CD4-positive, alpha-beta T cell (primary cell): ENCODE results near the gene ANO8. TPM values are rescaled to one million over a fixed set of nuclear protein-coding genes. Genes with fewer than 3 reads are reported as not detected.

Source experiments
- ATAC-seq: fragments of 200-7000 bp; cut with Tn5 transposase; one replicate; pipeline ENCODE4 v1.10.0; 2022; ENCODE audit warnings: mild to moderate bottlenecking; ENCODE audit not compliant: poor library complexity
- CTCF ChIA-PET: fragments of 350-600 bp; sonication (Branson Sonifier 250); formaldehyde crosslinking; loops from one replicate; lab custom pipeline; 2021; ENCODE audit warnings: antibody characterized with exemption, inconsistent platforms; lab: Charles Lee
- POLR2A ChIA-PET: fragments of 350-600 bp; sonication (Branson Sonifier 250); formaldehyde crosslinking; loops from one replicate; lab custom pipeline; 2021; ENCODE audit warnings: antibody characterized with exemption, inconsistent platforms; lab: Charles Lee
- DNase-seq, 14 experiments: peaks; one replicate each; pipeline ENCODE4 v3.0.0-alpha.2; 2013 to 2020; ENCODE audit warnings: mixed read lengths in 2 of 14
- H3K27ac ChIP-seq, 2 donors: one replicate each; pipeline versions ENCODE4 v1.5.1 to v1.7.0; 2013; ENCODE audit warnings: low read length in 2 of 2, low read depth in 1 of 2, mild to moderate bottlenecking in 1 of 2
- H3K27me3 ChIP-seq, 2 experiments: 1 replicate in 1 of 2; 2 replicates in 1 of 2; pipeline versions ENCODE4 v1.6.1 to v1.7.0; 2013; ENCODE audit warnings: low read length in 2 of 2, control low read depth in 1 of 2, mild to moderate bottlenecking in 1 of 2, moderate library complexity in 1 of 2; ENCODE audit not compliant: insufficient read depth in 2 of 2, control insufficient read depth in 1 of 2
- H3K36me3 ChIP-seq: one replicate; pipeline ENCODE4 v1.6.1; 2013; ENCODE audit warnings: low read length, control low read depth; ENCODE audit not compliant: insufficient read depth
- H3K4me1 ChIP-seq: one replicate; pipeline ENCODE4 v1.6.1; 2013; ENCODE audit warnings: low read length, control low read depth; ENCODE audit not compliant: insufficient read depth
- H3K4me3 ChIP-seq: one replicate; pipeline ENCODE4 v1.5.1; 2013; ENCODE audit warnings: mild to moderate bottlenecking, low read length, moderate library complexity
- H3K9me3 ChIP-seq, 2 experiments: 1 replicate in 1 of 2; 2 replicates in 1 of 2; pipeline versions ENCODE4 v1.6.1 to v1.7.0; 2013; ENCODE audit warnings: low read length in 2 of 2, mild to moderate bottlenecking in 2 of 2, control low read depth in 1 of 2, moderate library complexity in 1 of 2; ENCODE audit not compliant: control insufficient read depth in 1 of 2, insufficient read depth in 1 of 2
- H3K27ac Mint-ChIP-seq: one replicate; pipeline ENCODE4 v1.8.0; 2020; ENCODE audit warnings: mixed read lengths
- H3K27me3 Mint-ChIP-seq: one replicate; pipeline ENCODE4 v1.8.0; 2021; ENCODE audit warnings: mixed read lengths
- H3K36me3 Mint-ChIP-seq: one replicate; pipeline ENCODE4 v1.8.0; 2021; ENCODE audit warnings: low read depth, mixed read lengths
- H3K4me1 Mint-ChIP-seq: one replicate; pipeline ENCODE4 v1.8.0; 2021; ENCODE audit warnings: low read depth, mixed read lengths
- H3K4me3 Mint-ChIP-seq: one replicate; pipeline ENCODE4 v1.8.0; 2020; ENCODE audit warnings: mild to moderate bottlenecking, mixed read lengths
- H3K9me3 Mint-ChIP-seq: one replicate; pipeline ENCODE4 v1.8.0; 2020; ENCODE audit warnings: mixed read lengths
- CTCF ChIP-seq: fragments of 200-600 bp; IDR thresholded peaks from one replicate; pipeline ENCODE4 v1.8.0; 2022; ENCODE audit warnings: antibody characterized with exemption, mild to moderate bottlenecking
- intact Hi-C, 2 experiments: fragments of 100-400 bp; cut with DNase I in 1 of 2; cut with micrococcal nuclease in 1 of 2; formaldehyde crosslinking; loops; one replicate each; pipeline versions ENCODE4 v1.15.1 to v1.9.0; 2023 to 2025; cut with DNase I, micrococcal nuclease
- total RNA-seq, 174 experiments: library from RNA in 2 of 174; stranded (reverse) in 2 of 174; gene quantifications; one replicate each; pipeline ENCODE4 v1.2.3 and lab custom pipeline; 2021 to 2026

Gene ANO8
- total RNA-seq, 2 experiments from 2014 or later, result 15.3 TPM

GRCh38 chr19:17347361-17347760, 12.7 kb upstream of the ANO8 start:
- H3K4me3 ChIP-seq, result no peak overlapping the region
- DNase-seq (no peak), ATAC-seq (no peak)
- no peak overlapping the region for H3K4me3 Mint-ChIP-seq
- no peaks in the 10 kb centered on the region for H3K36me3 Mint-ChIP-seq
- peaks cover 2 to 18% of the 10 kb centered on the region in 2 experiments for H3K27me3 ChIP-seq
- peaks cover 45% of the 10 kb centered on the region for H3K27me3 Mint-ChIP-seq
- no peak for TF ChIP-seq CTCF
- no peaks in the 10 kb centered on the region for H3K9me3 Mint-ChIP-seq
- no peak overlapping the region for H3K27ac Mint-ChIP-seq
- peaks cover 5% of the 10 kb centered on the region for H3K4me1 Mint-ChIP-seq
- H3K9me3 ChIP-seq, result no peaks in the 10 kb centered on the region
- ChIA-PET CTCF (interaction anchor here (0.6 kb wide), 1 partner anchor 840 kb away, joined by 3 read pairs; no protein-coding TSS in a partner anchor), POLR2A (no interaction called here)
- peaks cover 14% of the 10 kb centered on the region for H3K4me1 ChIP-seq
- no peaks in the 10 kb centered on the region for H3K36me3 ChIP-seq
- intact Hi-C loops, result no loop called here
- no peak overlapping the region for H3K27ac ChIP-seq

- intact Hi-C loops, result loop anchor here (1.0 kb wide), 4 partner anchors 40 to 120 kb away; no protein-coding TSS in a partner anchor
- Mint-ChIP-seq H3K4me3 (peak overlapping the region; percentile 34), H3K36me3 (peaks cover 5% of the 10 kb centered on the region), H3K27me3 (peaks cover 37% of the 10 kb centered on the region), H3K27ac (no peak overlapping the region), H3K9me3 (no peaks in the 10 kb centered on the region), H3K4me1 (peaks cover 5% of the 10 kb centered on the region)
- Histone ChIP-seq H3K4me3 (no peak overlapping the region), H3K36me3 (peaks cover 5% of the 10 kb centered on the region), H3K9me3 (no peaks in the 10 kb centered on the region), H3K27me3 (peaks cover 2 to 18% of the 10 kb centered on the region in 2 experiments), H3K4me1 (peaks cover 10% of the 10 kb centered on the region), H3K27ac (no peak overlapping the region)
- TF ChIP-seq CTCF, result peak; percentile 97
- peak; percentile 98 for ATAC-seq
- DNase-seq, result peak; percentile 52 to 87 (median 72)
- ChIA-PET CTCF (no interaction called here), POLR2A (no interaction called here)
Measured at GRCh38 chr19:17346109-17346671, 11.5 kb upstream of the ANO8 start.

GRCh38 chr19:17341845-17342244, 7.2 kb upstream of the ANO8 start:
- Mint-ChIP-seq H3K36me3 (peaks cover 11% of the 10 kb centered on the region), H3K27ac (no peak overlapping the region), H3K4me1 (peaks cover 12% of the 10 kb centered on the region), H3K9me3 (no peaks in the 10 kb centered on the region), H3K4me3 (no peak overlapping the region), H3K27me3 (no peaks in the 10 kb centered on the region)
- Histone ChIP-seq H3K27ac (no peak overlapping the region), H3K4me3 (no peak overlapping the region), H3K4me1 (peaks cover 23% of the 10 kb centered on the region), H3K9me3 (no peaks in the 10 kb centered on the region), H3K27me3 (no peaks in the 10 kb centered on the region), H3K36me3 (peaks cover 7% of the 10 kb centered on the region)
- ATAC-seq (no peak), DNase-seq (no peak)
- POLR2A ChIA-PET, result no interaction called here
- no peak for TF ChIP-seq CTCF
- CTCF ChIA-PET, result interaction anchor here (0.7 kb wide), 1 partner anchor 49 kb away, joined by 3 read pairs; no protein-coding TSS in a partner anchor
- intact Hi-C loops, result no loop called here
